Islet precursor cell (in vitro differentiated cells): ENCODE measurements around the gene WDFY4.

Experiments used
- DNase-seq: peaks from one replicate; pipeline ENCODE4 v3.0.0-alpha.2; 2018

The WDFY4 gene

GRCh38 chr10:48656914-48657305 lies 27.8 kb upstream of the WDFY4 start:
- DNase-seq = peak; percentile 42

- DNase-seq = peak; percentile 24
Observed at GRCh38 chr10:48657416-48657815, 27.3 kb upstream of the WDFY4 start.

GRCh38 chr10:48658243-48658974 lies 26.3 kb upstream of the WDFY4 start:
- peak; percentile 85 for DNase-seq

- DNase-seq = peak; percentile 32
Observed at GRCh38 chr10:48658975-48659269, 25.8 kb upstream of the WDFY4 start.

GRCh38 chr10:48659790-48660189 lies 24.9 kb upstream of the WDFY4 start:
- no peak for DNase-seq

- DNase-seq = peak; percentile 43
Observed at GRCh38 chr10:48661441-48661840, 23.2 kb upstream of the WDFY4 start.

- peak; percentile 20 for DNase-seq
Observed at GRCh38 chr10:48667960-48668590, 16.6 kb upstream of the WDFY4 start.

- peak; percentile 71 for DNase-seq
Observed at GRCh38 chr10:48670978-48671913, 13.4 kb upstream of the WDFY4 start.

- peak; percentile 50 for DNase-seq
Observed at GRCh38 chr10:48671914-48672595, 12.6 kb upstream of the WDFY4 start.

- DNase-seq = peak; percentile 33
Observed at GRCh38 chr10:48672596-48673265, 11.9 kb upstream of the WDFY4 start.

GRCh38 chr10:48677625-48678024 lies 7.0 kb upstream of the WDFY4 start:
- DNase-seq = no peak

- DNase-seq = peak; percentile 23
Observed at GRCh38 chr10:48678041-48678440, 6.6 kb upstream of the WDFY4 start.

- DNase-seq = peak; percentile 13
Observed at GRCh38 chr10:48681740-48682139, 2.9 kb upstream of the WDFY4 start.

- DNase-seq = peak; percentile 29
Observed at GRCh38 chr10:48682265-48682664, 2.4 kb upstream of the WDFY4 start.

GRCh38 chr10:48683424-48683823 lies 1.2 kb upstream of the WDFY4 start:
- DNase-seq = peak; percentile 22

- DNase-seq = peak; percentile 7
Observed at GRCh38 chr10:48683868-48684267, 805 bp upstream of the WDFY4 start.

- peak; percentile 39 for DNase-seq
Observed at GRCh38 chr10:48684463-48684791, 246 bp upstream of the WDFY4 start.

- DNase-seq = peak; percentile 18
Observed at GRCh38 chr10:48685731-48686130, 1.1 kb downstream of the WDFY4 start.

GRCh38 chr10:48690791-48691660 lies 6.4 kb downstream of the WDFY4 start:
- peak; percentile 27 for DNase-seq

- DNase-seq = peak; percentile 46
Observed at GRCh38 chr10:48691812-48692528, 7.3 kb downstream of the WDFY4 start.

- DNase-seq = peak; percentile 42
Observed at GRCh38 chr10:48692748-48693147, 8.1 kb downstream of the WDFY4 start.
